Left renal pelvis (tissue), 4 donors: ENCODE results near the gene LAIR2. TPM values are rescaled to one million over a fixed set of nuclear protein-coding genes. Genes with fewer than 3 reads are reported as not detected.

ENCODE experiments used
- DNase-seq, 4 donors: peaks; one replicate each; pipeline ENCODE4 v3.0.0-alpha.2; 2013; ENCODE audit warnings: low read depth in 4 of 4, low spot score in 3 of 4
- polyA plus RNA-seq, 4 donors: library from polyadenylated mRNA; unstranded; fragments of 120-200 nt; gene quantifications; one replicate each; pipeline ENCODE4 v1.2.1, GENCODE V29; 2013; ENCODE audit not compliant: insufficient read length in 4 of 4

LAIR2 gene, protein sequence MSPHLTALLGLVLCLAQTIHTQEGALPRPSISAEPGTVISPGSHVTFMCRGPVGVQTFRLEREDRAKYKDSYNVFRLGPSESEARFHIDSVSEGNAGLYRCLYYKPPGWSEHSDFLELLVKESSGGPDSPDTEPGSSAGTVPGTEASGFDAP
- polyA plus RNA-seq = under 1 TPM in 2 of 4 donors, not detected in 2; 0.31 to 0.46 TPM

DNA sequence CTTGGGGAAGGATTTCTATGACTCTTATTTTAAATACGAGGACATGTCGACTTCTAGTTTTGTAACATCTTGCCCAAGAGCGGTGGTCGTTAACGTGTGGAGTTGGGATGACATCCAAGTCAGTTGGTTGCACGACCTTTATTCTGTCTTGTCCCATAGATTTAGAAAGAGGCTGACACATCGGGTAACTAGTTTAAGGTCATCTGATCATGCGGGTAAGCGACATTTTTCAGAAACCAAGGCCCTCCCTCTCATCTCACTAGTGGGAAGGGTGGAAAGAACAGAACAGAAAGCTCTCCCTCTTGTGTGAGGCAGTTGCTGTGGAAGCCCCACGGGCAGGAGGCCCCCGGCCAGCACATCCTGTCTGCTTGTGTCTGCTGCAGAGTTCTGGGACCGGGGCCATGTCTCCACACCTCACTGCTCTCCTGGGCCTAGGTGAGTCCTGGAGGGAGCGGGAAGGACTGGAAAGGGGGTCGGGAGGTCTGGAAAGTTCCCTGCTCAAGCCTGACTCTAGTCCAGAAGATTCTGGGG lies at the start of gene LAIR2:
Gene LAIR2, plus strand, starts transcription at position 314 of the 531 bp plus-strand sequence. Its CDS starts 88 bp downstream, at position 402.
- no peak for DNase-seq

DNA sequence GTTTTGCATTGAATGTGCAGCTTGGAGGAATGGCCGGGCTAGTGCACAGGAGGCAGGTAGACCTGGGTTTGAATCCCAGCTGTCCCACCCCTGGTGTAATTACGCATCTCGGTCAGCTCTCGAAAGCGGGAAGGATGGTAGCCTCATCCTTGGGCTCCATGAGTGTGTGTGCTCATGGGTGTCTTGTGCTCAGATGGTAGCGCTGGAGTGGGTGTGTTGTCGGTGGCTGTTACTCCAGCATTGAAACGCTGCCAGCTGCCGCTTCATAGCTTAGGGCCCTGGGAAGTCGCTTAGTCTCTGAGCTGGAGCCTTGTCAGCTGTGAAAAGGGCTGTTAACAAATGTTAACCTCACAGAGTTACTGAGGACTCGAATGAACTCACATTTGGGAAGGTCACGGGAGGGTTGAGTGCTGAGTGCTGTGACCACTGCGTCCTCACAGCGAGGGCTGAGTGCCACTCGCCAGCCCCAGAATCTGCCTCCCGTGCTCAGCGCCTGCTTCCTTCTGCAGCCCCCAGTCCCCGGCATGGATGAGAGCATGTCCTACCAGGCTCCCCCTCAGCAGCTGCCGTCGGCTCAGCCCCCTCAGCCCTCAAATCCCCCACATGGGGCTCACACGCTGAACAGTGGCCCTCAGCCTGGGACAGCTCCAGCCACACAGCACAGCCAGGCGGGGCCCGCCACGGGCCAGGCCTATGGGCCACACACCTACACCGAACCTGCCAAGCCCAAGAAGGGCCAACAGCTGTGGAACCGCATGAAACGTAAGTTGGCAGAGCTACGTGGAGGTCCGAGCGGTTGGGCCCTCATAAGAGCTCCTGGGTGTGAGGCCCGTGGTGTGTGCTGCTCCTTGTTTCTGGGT lies 48.5 kb upstream of the LAIR2 start:
- DNase-seq = no peak

DNA sequence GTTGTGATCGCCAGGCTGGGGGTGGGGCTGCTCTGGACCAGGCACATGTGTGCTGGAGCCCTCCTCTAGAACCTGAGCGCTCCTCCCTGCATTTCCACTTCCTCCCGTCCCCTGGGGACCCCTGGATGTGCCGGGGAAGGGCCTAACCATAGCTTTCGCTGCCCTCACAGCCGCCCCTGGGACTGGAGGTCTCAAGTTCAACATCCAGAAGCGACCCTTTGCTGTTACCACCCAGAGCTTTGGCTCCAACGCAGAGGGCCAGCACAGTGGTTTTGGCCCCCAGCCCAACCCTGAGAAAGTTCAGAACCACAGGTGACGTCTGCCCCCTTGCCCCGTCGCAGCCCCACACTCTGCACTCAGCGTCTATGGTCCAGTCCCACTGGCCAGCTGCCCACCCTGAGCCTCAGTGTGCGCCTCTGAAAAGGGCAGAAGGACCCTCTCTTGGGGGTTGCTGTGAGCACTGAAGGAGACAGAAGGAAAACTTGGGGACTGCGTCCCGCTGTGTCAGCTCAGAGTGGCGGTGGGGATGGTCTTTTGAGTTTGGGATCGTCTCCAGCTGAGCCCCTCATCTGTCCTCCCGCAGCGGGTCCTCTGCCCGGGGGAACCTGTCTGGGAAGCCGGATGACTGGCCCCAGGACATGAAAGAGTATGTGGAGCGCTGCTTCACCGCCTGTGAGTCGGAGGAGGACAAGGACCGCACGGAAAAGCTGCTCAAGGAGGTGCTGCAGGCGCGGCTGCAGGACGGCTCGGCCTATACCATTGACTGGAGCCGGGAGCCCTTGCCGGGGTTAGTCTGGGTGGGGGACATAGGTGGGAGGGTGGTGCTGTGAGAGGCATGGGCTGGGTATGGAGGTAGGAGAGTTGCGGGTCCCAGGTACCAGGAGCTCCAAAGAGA lies 47.6 kb upstream of the LAIR2 start:
- no peak for DNase-seq

DNA sequence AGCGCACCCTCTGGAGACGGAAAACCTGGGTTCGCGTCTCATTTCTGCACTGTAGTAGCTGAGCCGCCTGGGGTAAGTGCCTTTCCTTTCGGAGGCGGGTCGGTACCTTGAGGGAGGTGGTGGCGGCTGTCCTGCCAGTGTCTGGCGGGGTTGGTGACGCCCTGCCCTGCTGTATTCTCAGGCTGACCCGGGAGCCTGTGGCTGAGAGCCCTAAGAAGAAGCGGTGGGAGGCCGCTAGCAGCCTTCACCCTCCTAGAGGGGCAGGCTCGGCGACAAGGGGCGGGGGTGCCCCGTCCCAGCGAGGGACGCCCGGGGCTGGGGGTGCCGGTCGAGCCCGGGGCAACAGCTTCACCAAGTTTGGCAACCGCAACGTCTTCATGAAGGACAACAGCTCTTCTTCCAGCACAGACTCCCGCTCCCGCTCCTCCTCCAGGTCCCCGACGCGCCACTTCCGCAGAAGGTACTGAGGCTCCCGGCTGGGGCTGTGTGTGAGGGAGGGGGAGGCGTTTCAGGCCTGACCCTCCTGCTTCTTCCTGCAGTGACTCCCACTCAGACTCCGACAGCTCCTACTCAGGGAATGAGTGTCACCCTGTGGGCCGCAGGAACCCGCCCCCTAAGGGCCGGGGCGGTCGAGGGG lies 46.7 kb upstream of the LAIR2 start:
- no peak for DNase-seq

DNA sequence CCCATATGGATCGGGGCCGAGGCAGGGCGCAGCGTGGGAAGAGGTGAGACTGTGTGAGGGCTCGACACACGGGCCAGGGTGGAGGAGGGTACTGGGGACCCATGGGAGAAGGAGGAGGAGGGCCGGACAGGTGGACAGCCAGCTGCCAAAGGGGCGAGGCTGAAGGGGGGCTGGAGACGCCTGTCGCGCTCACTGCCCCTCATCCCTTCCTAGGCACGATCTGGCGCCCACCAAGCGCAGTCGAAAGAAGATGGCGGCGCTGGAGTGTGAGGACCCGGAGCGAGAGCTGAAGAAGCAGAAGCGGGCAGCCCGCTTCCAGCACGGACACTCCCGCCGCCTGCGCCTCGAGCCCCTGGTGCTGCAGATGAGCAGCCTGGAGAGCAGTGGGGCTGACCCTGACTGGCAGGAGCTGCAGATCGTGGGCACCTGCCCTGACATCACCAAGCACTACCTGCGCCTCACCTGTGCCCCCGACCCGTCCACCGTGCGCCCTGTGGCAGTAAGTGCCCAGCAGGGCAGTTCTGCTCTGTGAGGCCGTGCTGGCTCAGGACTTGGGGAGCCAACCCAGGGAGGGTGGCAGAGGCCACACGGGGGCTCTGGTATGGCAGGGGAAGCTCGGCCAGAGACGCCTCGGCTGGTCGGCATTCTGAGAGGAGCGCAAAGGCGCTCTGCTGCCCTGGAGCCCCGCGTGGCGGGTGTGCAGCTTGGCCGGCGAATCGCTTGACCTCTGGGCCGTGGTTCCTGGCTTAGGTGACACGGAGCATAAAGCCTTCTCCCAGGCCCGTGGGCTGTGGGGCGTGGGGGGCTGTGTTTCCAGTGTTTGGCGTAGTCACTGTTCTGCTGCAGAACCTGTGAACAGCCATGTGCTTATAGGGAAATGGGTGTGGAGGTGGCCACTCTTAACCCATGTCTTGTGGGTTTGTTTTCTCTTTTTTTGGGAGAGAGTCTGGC lies 45.9 kb upstream of the LAIR2 start:
- no peak for DNase-seq

DNA sequence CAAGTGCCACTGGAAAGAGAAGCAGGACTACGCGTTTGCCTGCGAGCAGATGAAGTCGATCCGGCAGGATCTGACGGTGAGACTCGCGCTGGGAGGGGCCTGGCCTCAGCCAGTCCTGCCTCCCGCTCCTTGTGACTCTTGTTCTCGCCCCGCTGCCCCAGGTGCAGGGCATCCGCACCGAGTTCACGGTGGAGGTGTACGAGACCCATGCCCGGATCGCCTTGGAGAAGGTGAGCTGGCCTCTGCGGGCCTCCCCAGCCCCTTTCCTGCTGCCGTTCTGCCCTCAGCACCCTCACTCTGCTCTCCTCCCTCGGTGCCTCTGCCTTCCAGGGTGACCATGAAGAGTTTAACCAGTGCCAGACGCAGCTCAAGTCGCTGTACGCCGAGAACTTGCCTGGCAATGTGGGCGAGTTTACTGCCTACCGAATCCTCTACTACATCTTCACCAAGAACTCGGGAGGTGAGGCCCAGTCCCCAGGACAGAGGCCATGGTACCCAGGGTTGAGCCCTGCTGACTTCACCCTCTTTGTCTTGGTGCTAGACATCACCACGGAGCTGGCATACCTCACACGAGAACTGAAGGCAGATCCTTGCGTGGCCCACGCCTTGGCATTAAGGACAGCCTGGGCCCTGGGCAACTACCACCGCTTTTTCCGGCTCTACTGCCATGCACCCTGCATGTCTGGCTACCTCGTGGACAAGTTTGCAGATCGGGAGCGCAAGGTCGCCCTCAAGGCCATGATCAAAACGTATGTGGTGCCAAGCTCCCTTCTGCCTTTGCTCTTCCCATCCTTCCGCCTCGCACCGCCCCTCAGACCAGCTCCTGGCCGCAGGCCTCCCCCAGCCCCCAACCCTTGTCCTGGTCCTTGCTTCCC lies 44.6 kb upstream of the LAIR2 start:
- no peak for DNase-seq

DNA sequence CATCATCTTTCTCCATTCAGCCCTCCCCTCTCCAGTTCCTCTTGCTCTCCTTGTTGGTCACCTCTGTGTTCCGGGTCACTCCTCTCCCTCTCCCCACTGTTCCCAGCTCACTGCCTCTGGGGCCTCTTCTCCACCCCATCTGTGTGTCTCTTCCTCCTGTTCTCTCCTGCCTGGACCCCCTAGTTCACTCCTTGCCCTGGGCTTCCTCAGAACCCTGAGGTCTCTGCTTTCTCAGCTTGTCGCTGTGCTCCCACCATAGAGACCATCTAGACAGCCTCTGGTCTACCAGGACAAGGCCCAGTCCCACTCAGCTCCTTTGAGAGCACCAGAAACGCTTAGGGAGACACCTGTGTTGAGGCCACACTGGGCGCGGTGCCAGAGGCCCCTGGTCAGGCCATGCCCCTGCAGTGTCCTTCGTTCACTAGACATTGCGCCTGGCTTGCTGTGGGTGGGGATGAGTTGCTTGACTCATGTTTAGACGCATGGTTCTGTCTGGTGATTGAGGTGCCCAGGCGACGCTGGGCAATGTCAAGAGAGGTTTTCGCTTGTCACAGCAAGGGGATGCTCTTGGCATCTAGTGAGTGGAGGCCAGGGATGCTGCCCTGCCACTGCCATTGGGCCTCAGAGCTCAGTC lies 43.9 kb upstream of the LAIR2 start:
- DNase-seq = no peak

DNA sequence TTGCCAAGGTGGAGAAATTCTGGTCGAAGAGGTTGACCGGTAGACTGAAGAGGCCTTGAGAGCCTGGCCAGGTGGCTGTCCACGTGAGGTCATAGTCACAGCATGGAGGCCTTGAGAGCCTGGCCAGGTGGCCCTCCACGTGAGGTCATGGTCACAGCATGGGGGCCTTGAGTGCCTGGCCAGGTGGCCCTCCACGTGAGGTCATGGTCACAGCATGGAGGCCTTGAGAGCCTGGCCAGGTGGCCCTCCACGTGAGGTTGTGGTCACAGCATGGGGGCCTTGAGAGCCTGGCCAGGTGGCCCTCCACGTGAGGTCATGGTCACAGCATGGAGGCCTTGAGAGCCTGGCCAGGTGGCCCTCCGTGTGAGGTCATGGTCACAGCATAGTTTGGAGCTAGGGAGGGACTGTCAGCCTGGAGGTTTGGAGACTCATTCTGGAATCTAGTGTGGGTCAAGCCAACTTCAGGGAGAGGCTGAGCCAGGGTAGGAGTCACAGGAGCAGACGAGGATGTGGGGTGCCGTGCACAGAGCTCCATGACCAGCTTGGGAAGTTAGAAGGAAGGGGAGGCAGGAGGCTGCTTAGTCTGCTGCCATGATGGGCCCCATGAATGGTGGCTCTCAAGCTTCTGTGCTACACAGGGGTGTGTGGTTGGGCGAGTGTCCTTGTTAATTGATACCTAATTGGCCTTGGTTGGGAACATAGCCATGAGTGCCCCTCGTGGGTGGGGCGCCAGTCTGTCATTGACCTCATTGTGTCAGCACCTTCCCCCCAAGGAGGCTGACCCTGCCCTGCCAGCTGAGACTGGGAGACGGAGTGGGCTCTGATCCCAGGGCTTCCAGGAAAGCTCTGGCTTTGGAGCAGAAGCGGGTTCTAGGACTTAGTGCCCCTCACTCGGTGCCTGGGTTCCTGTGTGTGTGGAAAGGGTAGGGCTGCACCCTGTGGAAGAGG lies 43.1 kb upstream of the LAIR2 start:
- no peak for DNase-seq

DNA sequence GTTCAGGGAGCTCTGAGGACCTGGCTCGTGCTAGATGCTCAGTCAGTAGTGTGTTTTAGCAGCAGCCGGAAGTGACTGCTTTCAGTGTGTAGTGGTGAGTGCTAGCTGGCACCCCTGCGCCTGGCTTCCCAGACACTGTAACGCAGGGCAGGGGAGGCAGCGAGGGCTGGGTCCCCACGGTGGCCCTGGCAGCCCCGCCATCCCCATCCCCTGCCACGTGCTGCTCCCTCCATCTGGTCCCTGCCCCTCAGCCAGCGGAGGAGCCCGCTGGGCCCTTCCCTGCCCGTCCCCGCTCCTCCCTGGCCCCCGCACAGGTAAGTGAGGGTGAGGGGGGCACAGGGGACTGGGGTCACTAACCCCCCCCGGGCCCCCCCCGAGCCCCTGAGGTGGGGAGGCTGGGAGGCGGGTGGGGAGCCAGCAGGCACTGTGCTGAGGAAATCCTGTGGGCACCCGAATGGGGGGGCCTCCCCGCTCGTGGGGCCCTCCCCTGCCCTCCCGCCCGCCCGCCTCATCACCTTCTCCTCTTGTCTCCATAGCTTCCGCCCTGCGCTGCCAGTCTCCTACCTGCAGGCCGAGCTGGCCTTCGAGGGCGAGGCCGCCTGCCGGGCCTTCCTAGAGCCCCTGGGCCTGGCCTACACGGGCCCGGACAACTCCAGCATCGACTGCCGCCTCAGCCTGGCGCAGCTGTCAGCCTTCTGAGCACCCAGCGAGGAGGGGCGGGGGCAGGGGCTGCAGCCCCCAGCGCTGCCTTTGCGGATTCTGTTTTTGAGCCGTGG lies 42.2 kb upstream of the LAIR2 start:
- DNase-seq = no peak

DNA sequence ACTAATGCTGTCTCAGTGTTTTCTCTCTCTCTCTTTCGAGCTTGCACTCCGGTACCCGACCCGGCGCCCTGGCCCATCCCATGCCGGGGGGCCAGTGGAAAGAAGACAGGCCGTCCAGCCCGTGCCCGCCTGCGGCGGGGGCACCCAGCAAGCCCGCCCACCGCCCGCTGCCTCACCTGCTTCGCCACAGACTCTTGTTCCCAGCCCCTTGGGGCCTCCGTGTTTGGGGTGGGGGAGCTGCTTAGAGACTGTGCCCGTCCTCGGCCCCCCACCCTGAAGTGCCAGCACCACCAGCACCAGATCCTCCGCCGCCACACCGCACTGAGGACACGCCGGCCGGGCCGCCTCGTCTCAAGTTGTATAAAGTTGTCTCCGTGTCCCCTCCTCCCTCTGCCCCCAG lies 41.4 kb upstream of the LAIR2 start:
- DNase-seq = no peak

DNA sequence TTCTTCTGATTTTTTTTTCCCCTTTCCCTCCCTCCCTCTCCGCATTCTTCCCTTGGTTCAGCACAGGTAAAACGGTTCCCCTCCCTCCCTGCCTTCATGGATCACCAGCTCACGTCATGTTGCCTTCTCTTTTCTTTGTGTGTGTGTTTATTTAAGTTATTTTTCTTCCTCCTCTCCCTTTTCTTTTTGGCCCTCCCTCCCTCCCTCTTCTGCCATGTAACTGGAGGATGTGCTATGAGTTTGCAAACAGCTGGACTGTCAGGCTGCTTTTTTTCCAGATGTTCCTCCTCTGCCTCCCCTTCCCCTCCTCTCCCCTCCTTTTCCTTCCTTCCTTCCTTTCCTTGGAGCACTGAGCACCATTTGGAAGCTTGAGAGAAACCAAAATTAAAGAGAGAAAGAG lies 41.0 kb upstream of the LAIR2 start:
- DNase-seq = no peak

DNA sequence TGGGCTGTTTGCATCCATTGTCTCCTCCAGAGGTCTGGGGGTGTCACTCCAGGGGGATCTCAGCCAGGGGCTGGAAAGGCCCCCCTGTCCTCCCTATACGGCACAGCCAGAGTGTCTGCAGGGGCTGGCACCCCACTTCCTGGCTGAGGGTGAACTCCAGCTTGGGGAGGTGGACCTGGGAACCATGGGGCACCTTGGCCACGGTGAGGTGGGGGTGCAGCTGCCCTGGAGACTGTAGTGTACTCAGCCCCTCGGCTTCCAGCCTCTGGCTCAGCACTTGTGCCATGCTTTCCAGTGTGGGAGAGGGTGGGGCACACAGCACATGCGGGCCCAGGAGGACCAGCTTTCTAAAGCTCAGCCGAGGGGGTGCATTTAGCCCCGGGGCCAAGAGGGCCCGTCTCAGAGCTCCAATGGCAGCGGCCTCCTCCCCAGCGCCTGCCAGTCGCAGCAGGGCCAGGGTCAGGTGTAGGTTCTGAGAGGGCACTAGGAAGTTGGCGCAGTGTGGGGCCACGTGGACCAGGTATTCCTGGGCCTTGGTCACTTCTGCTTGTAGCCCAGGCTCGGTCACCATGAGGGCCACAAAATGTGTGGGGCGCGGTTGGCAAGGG lies 40.5 kb upstream of the LAIR2 start:
- DNase-seq = no peak

DNA sequence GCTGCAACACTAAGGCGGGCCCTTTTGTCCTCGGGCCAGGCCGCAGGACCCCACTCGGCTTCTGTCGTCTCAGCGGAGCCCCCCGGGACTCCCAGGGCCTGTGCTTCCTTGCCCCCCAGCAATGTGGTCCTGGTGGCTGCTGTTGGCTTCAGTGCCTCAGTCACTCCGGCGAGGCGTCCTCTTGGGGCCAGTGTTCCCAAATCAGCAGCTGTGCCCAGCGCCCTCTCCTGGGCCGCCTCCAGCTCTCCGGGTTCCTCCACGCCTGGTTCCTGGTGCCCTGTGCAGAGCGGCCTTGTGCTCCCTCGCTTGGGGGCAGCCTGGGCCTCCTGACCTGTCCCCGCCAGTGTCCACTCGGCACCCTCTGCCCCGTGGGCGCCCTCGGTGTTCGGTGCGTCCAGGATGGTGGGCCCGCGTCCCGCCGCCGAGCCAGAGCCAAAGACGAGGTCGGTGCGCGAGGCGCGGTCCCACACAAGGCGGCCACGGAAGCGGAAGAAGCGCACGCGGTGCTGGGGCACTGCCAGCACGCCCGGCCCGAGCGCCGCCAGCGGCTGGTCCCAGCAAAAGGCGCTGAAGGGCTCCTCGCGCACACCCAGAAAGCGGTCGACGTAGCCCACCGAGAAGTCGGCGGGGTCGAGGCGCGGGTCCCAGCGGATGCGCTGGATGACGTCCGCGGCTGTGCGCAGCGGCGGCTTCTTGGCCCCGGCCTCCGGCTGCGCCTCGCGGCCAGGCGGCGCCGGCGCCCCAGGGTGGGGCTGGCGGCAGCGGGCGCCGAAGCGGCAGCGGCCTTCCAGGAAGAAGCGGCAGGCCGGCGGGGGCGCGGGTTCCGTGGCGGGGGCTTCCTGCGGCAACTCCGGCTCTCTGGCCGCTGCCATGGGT lies 39.7 kb upstream of the LAIR2 start:
- DNase-seq = no peak

DNA sequence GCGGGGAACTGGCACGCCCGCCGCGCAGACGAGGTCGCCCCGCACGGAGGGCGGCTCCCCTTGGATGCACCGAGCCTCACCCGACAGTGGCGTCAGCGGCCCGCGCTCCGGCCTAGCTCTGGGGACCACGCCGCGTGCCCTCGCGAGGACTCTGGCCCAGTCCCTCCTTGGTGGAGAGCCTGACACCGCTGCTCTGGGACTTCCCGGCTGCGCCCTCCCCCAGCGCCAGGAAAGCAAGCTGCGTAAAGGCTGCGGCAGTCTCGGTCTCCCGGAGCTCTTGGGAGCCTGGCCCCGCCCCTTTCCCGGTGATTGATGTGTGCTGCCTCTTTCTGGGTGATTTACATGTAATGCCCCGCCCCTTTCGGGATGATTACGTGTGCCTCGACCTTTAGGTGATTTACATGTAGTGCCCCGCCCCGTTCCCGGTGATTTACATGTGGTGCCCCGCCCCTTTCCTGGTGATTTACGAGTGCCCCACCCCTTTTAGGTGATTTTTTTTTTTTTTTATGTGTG lies 39.0 kb upstream of the LAIR2 start, which contains the start of gene LENG9:
Gene LENG9, minus strand, starts transcription at position 248 of the 513 bp plus-strand sequence. CDS start 252 bp downstream, outside the sequence.
- peak; percentile 80 to 89 (median 86) for DNase-seq
